Activated naive CD4-positive, alpha-beta T cell treated with anti-CD3 and anti-CD28 coated beads, Interleukin-2, amount 50 U/mL, for 16 hours (primary cell): Measurements from ENCODE around the gene MRRF.

Source experiments
- DNase-seq: peaks from one replicate; pipeline ENCODE4 v3.0.0-alpha.2; 2020

Gene MRRF

GRCh38 chr9:122264360-122265148 is at the start of gene MRRF, which contains the start of gene RBM18:
Gene MRRF, plus strand, starts transcription at chr9:122264882. Its CDS starts 6,010 bp downstream, at chr9:122270892.
Gene RBM18, minus strand, starts transcription at chr9:122264840. Its CDS starts 3,348 bp downstream, at chr9:122261492.
- DNase-seq, result peak; percentile 87

- no peak for DNase-seq
Observed at GRCh38 chr9:122215663-122216062, 49.0 kb upstream of the MRRF start.

- DNase-seq, result no peak
Observed at GRCh38 chr9:122216138-122216797, 48.4 kb upstream of the MRRF start.

GRCh38 chr9:122216798-122217418 is 47.8 kb upstream of the MRRF start:
- no peak for DNase-seq

- no peak for DNase-seq
Observed at GRCh38 chr9:122217640-122218039, 47.0 kb upstream of the MRRF start.

GRCh38 chr9:122218071-122218934 is 46.4 kb upstream of the MRRF start:
- no peak for DNase-seq

- no peak for DNase-seq
Observed at GRCh38 chr9:122218935-122219855, 45.5 kb upstream of the MRRF start.

GRCh38 chr9:122219856-122220672 is 44.6 kb upstream of the MRRF start:
- DNase-seq, result no peak

GRCh38 chr9:122220673-122221182 is 44.0 kb upstream of the MRRF start:
- no peak for DNase-seq

- DNase-seq, result no peak
Observed at GRCh38 chr9:122221183-122221811, 43.4 kb upstream of the MRRF start.

GRCh38 chr9:122222791-122223190 is 41.9 kb upstream of the MRRF start:
- DNase-seq, result no peak

GRCh38 chr9:122223435-122223834 is 41.2 kb upstream of the MRRF start:
- no peak for DNase-seq

- DNase-seq, result no peak
Observed at GRCh38 chr9:122225312-122226141, 39.2 kb upstream of the MRRF start.

GRCh38 chr9:122226142-122226757 is 38.4 kb upstream of the MRRF start:
- no peak for DNase-seq

GRCh38 chr9:122226758-122227574 is 37.7 kb upstream of the MRRF start:
- no peak for DNase-seq

GRCh38 chr9:122227575-122227900 is 37.1 kb upstream of the MRRF start:
- no peak for DNase-seq

- no peak for DNase-seq
Observed at GRCh38 chr9:122228191-122228567, 36.5 kb upstream of the MRRF start.
